ENCODE measurements around the gene TNFRSF1B. TPM values are rescaled to one million over a fixed set of nuclear protein-coding genes. Genes with fewer than 3 reads are reported as not detected.

TNFRSF1B gene
- polyA plus RNA-seq, 1 donor (not counting 4 experiments of a cell fraction or from before 2014, with no cell fraction given), result 0.04 TPM

DNA sequence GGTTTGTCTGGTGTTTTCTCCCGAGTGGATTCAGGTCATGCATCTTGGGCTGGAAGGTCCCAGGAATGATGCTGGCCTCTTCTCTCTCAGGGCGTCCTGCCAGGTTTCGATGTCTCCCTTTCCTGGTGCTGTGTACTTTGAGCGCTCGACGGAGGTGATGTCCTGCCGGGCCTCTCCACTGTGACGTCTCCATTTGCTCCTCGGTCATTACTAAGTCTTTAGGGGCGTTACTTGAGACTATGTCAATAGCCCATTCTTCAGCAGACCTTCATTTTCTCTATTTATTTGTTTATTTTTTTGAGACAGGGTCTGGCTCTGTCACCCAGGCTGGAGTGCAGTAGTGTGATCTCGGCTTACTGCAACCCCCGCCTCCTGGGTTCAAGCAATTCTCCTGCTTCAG lies 37.2 kb upstream of the TNFRSF1B start:
- Histone ChIP-seq H4K20me1 (ENCODE audit: control insufficient read depth, extremely low read depth, insufficient read depth, low read length) (no peaks in the 10 kb centered on the region), H3K9ac (ENCODE audit: control insufficient read depth, extremely low read depth, insufficient read depth, low read length) (no peak overlapping the region), H3K27me3 (ENCODE audit: control insufficient read depth, extremely low read depth, insufficient read depth, low read length) (peaks cover 15% of the 10 kb centered on the region), H3K9me3 (ENCODE audit: control insufficient read depth, low read depth, low read length) (no peaks in the 10 kb centered on the region), H3K79me2 (ENCODE audit: control insufficient read depth, insufficient read depth, low read length) (no peaks in the 10 kb centered on the region), H3K4me3 (ENCODE audit: control insufficient read depth in 2 of 3, extremely low read depth in 1 of 3, insufficient read depth in 2 of 3, low read depth in 1 of 3, low read length in 3 of 3) (no peak overlapping the region), H3K9me1 (ENCODE audit: control insufficient read depth, extremely low read depth, insufficient read depth, low read length) (no peaks in the 10 kb centered on the region), H3K4me1 (ENCODE audit: control insufficient read depth, extremely low read depth, insufficient read depth, low read length) (peaks cover 13% of the 10 kb centered on the region), H3K27ac (ENCODE audit: control insufficient read depth, insufficient read depth, low read length) (no peak overlapping the region), H3K36me3 (ENCODE audit: control insufficient read depth in 2 of 2, extremely low read depth in 1 of 2, insufficient read depth in 2 of 2, low read length in 2 of 2) (no peaks in the 10 kb centered on the region), H2AFZ (ENCODE audit: control insufficient read depth, low read length) (no peak overlapping the region), H3K4me2 (ENCODE audit: control insufficient read depth, extremely low read depth, insufficient read depth, low read depth, low read length) (no peak overlapping the region)
- no peak for DNase-seq (ENCODE audit: low read depth, low spot score)
- dilution Hi-C loops (cut with MboI; ENCODE audit: extremely low pct_ligation_motif_present, low sequenced_read_pairs), result no loop called here
- TF ChIP-seq EZH2 (IDR thresholded peaks at IDR 0.05; ENCODE audit: low read length) (no peak), CTCF (optimal IDR thresholded peaks at IDR 0.05 in 1 of 3, IDR thresholded peaks at IDR 0.05 in 1 of 3, conservative IDR thresholded peaks at IDR 0.05 in 1 of 3; ENCODE audit: extremely low read depth in 1 of 3, insufficient read depth in 2 of 3, low read length in 3 of 3) (no peak)
- FAIRE-seq, result no peak

GRCh38 chr1:12130466-12131130 lies 36.2 kb upstream of the TNFRSF1B start:
- no peak overlapping the region for H3K9ac ChIP-seq (ENCODE audit: control insufficient read depth, extremely low read depth, insufficient read depth, low read length)
- H3K4me2 ChIP-seq (ENCODE audit: control insufficient read depth, extremely low read depth, insufficient read depth, low read depth, low read length), result no peak overlapping the region
- TF ChIP-seq CTCF (optimal IDR thresholded peaks at IDR 0.05 in 1 of 3, IDR thresholded peaks at IDR 0.05 in 1 of 3, conservative IDR thresholded peaks at IDR 0.05 in 1 of 3; ENCODE audit: extremely low read depth in 1 of 3, insufficient read depth in 2 of 3, low read length in 3 of 3), result no peak
- TF ChIP-seq EZH2 (IDR thresholded peaks at IDR 0.05; ENCODE audit: low read length), result no peak
- H3K9me3 ChIP-seq (ENCODE audit: control insufficient read depth, low read depth, low read length), result no peaks in the 10 kb centered on the region
- DNase-seq (ENCODE audit: low read depth, low spot score) (no peak), FAIRE-seq (no peak)
- H3K4me3 ChIP-seq (ENCODE audit: control insufficient read depth in 2 of 3, extremely low read depth in 1 of 3, insufficient read depth in 2 of 3, low read depth in 1 of 3, low read length in 3 of 3), result no peak overlapping the region
- H3K4me1 ChIP-seq (ENCODE audit: control insufficient read depth, extremely low read depth, insufficient read depth, low read length), result peaks cover 13% of the 10 kb centered on the region
- H3K27me3 ChIP-seq (ENCODE audit: control insufficient read depth, extremely low read depth, insufficient read depth, low read length), result peaks cover 10% of the 10 kb centered on the region
- H3K36me3 ChIP-seq (ENCODE audit: control insufficient read depth in 2 of 2, extremely low read depth in 1 of 2, insufficient read depth in 2 of 2, low read length in 2 of 2), result no peaks in the 10 kb centered on the region
- H4K20me1 ChIP-seq (ENCODE audit: control insufficient read depth, extremely low read depth, insufficient read depth, low read length), result no peaks in the 10 kb centered on the region
- no peaks in the 10 kb centered on the region for H3K9me1 ChIP-seq (ENCODE audit: control insufficient read depth, extremely low read depth, insufficient read depth, low read length)
- H3K79me2 ChIP-seq (ENCODE audit: control insufficient read depth, insufficient read depth, low read length), result no peaks in the 10 kb centered on the region
- H3K27ac ChIP-seq (ENCODE audit: control insufficient read depth, insufficient read depth, low read length), result no peak overlapping the region
- no peak overlapping the region for H2AFZ ChIP-seq (ENCODE audit: control insufficient read depth, low read length)
- dilution Hi-C loops (cut with MboI; ENCODE audit: extremely low pct_ligation_motif_present, low sequenced_read_pairs), result no loop called here

Data from keratinocyte (primary cell).